Measurements from ENCODE around the gene OAT.

Gene OAT

GRCh38 chr10:124462348-124462695 is 43.6 kb upstream of the OAT start:
- Mint-ChIP-seq H3K4me1 (peaks cover 29% of the 10 kb centered on the region), H3K27me3 (ENCODE audit: low read depth, poor library complexity) (peaks cover 6% of the 10 kb centered on the region), H3K9me3 (no peaks in the 10 kb centered on the region), H3K36me3 (ENCODE audit: low read depth) (no peaks in the 10 kb centered on the region), H3K27ac (peak overlapping the region; percentile 54), H3K4me3 (peak overlapping the region; percentile 87)
- DNase-seq: no peak
- TF ChIP-seq CTCF (IDR thresholded peaks at IDR 0.05): no peak

GRCh38 chr10:124461642-124462347 is 43.1 kb upstream of the OAT start, which contains the start of gene LHPP:
Gene LHPP (plus strand): TSS chr10:124461823. CDS start chr10:124461863, 40 bp downstream.
- Mint-ChIP-seq H3K4me1 (peaks cover 24% of the 10 kb centered on the region), H3K27ac (peak within 1 kb of the TSS; percentile 54), H3K36me3 (ENCODE audit: low read depth) (no peaks in the 10 kb centered on the region), H3K27me3 (ENCODE audit: low read depth, poor library complexity) (peaks cover 6% of the 10 kb centered on the region), H3K9me3 (no peaks in the 10 kb centered on the region), H3K4me3 (peak within 1 kb of the TSS; percentile 87)
- peak; percentile 79 for DNase-seq
- peak; percentile 14 for TF ChIP-seq CTCF (IDR thresholded peaks at IDR 0.05)

GRCh38 chr10:124460144-124460543 is 41.4 kb upstream of the OAT start:
- no peak overlapping the region for H3K27ac Mint-ChIP-seq
- H3K9me3 Mint-ChIP-seq: no peaks in the 10 kb centered on the region
- H3K36me3 Mint-ChIP-seq (ENCODE audit: low read depth): no peaks in the 10 kb centered on the region
- peaks cover 18% of the 10 kb centered on the region for H3K27me3 Mint-ChIP-seq (ENCODE audit: low read depth, poor library complexity)
- no peak overlapping the region for H3K4me3 Mint-ChIP-seq
- no peak for DNase-seq
- H3K4me1 Mint-ChIP-seq: peaks cover 26% of the 10 kb centered on the region
- no peak for TF ChIP-seq CTCF (IDR thresholded peaks at IDR 0.05)

- no peak overlapping the region for H3K4me3 Mint-ChIP-seq
- peaks cover 19% of the 10 kb centered on the region for H3K4me1 Mint-ChIP-seq
- no peaks in the 10 kb centered on the region for H3K36me3 Mint-ChIP-seq (ENCODE audit: low read depth)
- no peak for TF ChIP-seq CTCF (IDR thresholded peaks at IDR 0.05)
- peaks cover 23% of the 10 kb centered on the region for H3K27me3 Mint-ChIP-seq (ENCODE audit: low read depth, poor library complexity)
- H3K27ac Mint-ChIP-seq: no peak overlapping the region
- DNase-seq: no peak
- H3K9me3 Mint-ChIP-seq: no peaks in the 10 kb centered on the region
Measured at GRCh38 chr10:124459395-124459794, 40.7 kb upstream of the OAT start.

- Mint-ChIP-seq H3K27me3 (ENCODE audit: low read depth, poor library complexity) (peaks cover 28% of the 10 kb centered on the region), H3K27ac (no peak overlapping the region), H3K4me1 (peaks cover 14% of the 10 kb centered on the region), H3K9me3 (no peaks in the 10 kb centered on the region), H3K36me3 (ENCODE audit: low read depth) (no peaks in the 10 kb centered on the region), H3K4me3 (no peak overlapping the region)
- TF ChIP-seq CTCF (IDR thresholded peaks at IDR 0.05): no peak
- DNase-seq: no peak
Measured at GRCh38 chr10:124458889-124459288, 40.2 kb upstream of the OAT start.

- no peak for DNase-seq
- Mint-ChIP-seq H3K4me1 (peaks cover 14% of the 10 kb centered on the region), H3K36me3 (ENCODE audit: low read depth) (no peaks in the 10 kb centered on the region), H3K9me3 (no peaks in the 10 kb centered on the region), H3K27me3 (ENCODE audit: low read depth, poor library complexity) (peaks cover 32% of the 10 kb centered on the region), H3K27ac (no peak overlapping the region), H3K4me3 (no peak overlapping the region)
- TF ChIP-seq CTCF (IDR thresholded peaks at IDR 0.05): no peak
Measured at GRCh38 chr10:124458473-124458872, 39.8 kb upstream of the OAT start.

Data from nephron progenitor cell (in vitro differentiated cells).